Hepatocyte (in vitro differentiated cells): ENCODE results near the gene SAT2.

Experiments
- CTCF ChIP-seq: fragments of 200-600 bp; sonication (generic); IDR thresholded peaks from 2 replicates; pipeline ENCODE4 v1.5.1; 2016; ENCODE audit warnings: antibody characterized with exemption, mild to moderate bottlenecking; ENCODE audit not compliant: poor library complexity
- EZH2 ChIP-seq: fragments of 200-600 bp; sonication (generic); IDR thresholded peaks from 2 replicates; pipeline ENCODE4 v1.6.1; 2016; ENCODE audit warnings: antibody characterized with exemption, mild to moderate bottlenecking, borderline replicate concordance

- TF ChIP-seq CTCF (peak; percentile 63), EZH2 (no peak)
These were observed 13.0 kb downstream of the SAT2 start, which contains the start of gene FXR2 for GRCh38 chr17:7614425-7615264.
